Fibroblast of mammary gland (primary cell): ENCODE results near the gene ROS1.

Source experiments
- DNase-seq: peaks from one replicate; pipeline ENCODE4 v3.0.0-alpha.2; 2010; ENCODE audit warnings: low read depth
- H3K4me3 ChIP-seq: 2 replicates; pipeline ENCODE4 v1.5.1; 2011; ENCODE audit warnings: low read depth, mild to moderate bottlenecking, low read length, moderate library complexity; ENCODE audit not compliant: control insufficient read depth
- TF ChIP-seq, protein P1 (sequence below): conservative IDR thresholded peaks from 2 replicates; pipeline ENCODE4 v1.5.1; 2011; ENCODE audit warnings: low read depth, low read length, inconsistent platforms; ENCODE audit not compliant: control insufficient read depth, insufficient read depth

Gene ROS1

DNA sequence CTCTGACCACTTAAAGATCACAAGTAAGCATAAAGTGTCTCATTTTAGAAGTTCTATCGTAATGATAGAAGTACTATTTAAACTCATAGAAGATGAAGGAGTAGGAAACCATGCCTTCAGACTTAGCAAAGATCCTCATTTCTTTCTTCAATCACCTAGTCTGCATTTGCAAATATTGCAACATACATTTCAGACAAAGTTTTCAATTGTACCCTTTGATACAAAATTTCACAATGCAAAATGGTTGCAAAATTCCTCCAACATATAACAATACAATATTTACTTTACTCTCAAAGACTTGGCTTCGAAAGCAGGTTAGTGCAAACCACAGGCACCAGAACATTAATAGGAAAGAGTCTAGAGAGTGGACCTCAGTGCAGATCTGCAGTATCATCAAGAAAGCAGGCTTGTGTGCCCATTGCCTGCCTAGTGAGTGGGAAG lies 16.1 kb upstream of the ROS1 start:
- TF ChIP-seq, protein P1, sequence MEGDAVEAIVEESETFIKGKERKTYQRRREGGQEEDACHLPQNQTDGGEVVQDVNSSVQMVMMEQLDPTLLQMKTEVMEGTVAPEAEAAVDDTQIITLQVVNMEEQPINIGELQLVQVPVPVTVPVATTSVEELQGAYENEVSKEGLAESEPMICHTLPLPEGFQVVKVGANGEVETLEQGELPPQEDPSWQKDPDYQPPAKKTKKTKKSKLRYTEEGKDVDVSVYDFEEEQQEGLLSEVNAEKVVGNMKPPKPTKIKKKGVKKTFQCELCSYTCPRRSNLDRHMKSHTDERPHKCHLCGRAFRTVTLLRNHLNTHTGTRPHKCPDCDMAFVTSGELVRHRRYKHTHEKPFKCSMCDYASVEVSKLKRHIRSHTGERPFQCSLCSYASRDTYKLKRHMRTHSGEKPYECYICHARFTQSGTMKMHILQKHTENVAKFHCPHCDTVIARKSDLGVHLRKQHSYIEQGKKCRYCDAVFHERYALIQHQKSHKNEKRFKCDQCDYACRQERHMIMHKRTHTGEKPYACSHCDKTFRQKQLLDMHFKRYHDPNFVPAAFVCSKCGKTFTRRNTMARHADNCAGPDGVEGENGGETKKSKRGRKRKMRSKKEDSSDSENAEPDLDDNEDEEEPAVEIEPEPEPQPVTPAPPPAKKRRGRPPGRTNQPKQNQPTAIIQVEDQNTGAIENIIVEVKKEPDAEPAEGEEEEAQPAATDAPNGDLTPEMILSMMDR: no peak
- H3K4me3 ChIP-seq: no peak overlapping the region
- peak; percentile 88 for DNase-seq

DNA sequence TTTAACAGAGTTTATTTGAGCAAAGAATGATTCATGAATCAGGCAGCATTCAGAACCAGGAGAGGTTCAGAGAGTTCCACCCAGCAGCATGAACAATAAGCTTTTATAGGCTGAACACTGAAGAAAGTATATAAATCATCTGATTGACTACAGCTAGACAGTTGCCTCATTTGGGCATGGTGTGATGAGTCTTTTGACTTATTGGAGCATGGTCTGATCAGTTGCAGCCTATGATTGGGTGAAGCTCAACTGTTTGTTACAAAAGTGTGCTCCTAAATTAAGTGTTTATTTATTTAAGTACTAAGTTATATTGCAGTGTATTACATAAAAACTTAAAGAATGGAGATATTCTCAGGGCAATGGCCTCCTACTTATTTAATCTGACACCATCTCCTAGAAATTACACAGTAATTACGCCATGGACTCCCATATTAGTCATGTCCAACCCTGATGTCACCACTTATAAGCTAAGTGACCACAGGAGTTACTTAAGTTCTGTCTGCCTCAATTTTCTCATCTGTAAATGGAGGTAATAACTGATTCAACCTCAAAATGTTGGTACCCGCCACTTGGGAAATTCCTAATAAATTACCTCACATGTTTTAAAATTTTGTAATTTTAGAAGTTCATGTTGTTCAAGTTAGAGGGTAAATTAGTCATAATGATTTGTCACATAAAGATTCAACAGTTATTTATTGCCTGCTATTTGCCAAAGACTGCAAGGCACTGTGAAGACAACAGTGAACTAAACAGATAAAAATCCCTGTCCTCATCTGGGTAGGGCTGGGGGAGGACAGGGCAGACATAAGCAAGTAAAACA lies 15.2 kb upstream of the ROS1 start:
- TF ChIP-seq, protein P1: no peak
- H3K4me3 ChIP-seq: no peak overlapping the region
- DNase-seq: peak; percentile 99

- no peak overlapping the region for H3K4me3 ChIP-seq
- TF ChIP-seq, protein P1: no peak
- no peak for DNase-seq
Observed at GRCh38 chr6:117432273-117432672, 6.5 kb upstream of the ROS1 start.

DNA sequence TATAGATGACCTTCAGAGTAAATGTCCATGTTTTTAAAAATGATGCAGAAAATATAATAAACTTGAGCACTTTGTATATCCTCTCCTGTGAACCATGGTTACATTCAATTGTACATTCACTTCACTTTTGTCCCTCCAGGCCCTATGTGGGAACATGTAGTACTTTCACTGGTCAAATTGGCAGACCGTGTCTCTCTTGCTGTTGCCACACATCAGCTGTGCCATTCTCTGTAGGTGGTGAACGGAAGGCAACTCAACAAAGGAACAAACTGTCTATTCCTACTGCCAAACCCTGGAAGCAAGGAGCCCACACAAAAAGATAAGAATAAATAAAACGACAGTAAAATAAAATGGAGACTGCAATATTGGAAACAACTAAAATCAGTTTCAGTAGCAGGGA lies 2.0 kb downstream of the ROS1 start:
- TF ChIP-seq, protein P1: no peak
- H3K4me3 ChIP-seq: no peak overlapping the region
- DNase-seq: no peak

GRCh38 chr6:117418320-117418719 lies 7.4 kb downstream of the ROS1 start:
- no peak for DNase-seq
- TF ChIP-seq, protein P1: no peak
- no peak overlapping the region for H3K4me3 ChIP-seq

- no peak overlapping the region for H3K4me3 ChIP-seq
- no peak for DNase-seq
- TF ChIP-seq, protein P1: no peak
Observed at GRCh38 chr6:117417851-117418250, 7.9 kb downstream of the ROS1 start.

GRCh38 chr6:117414770-117415169 lies 11.0 kb downstream of the ROS1 start:
- TF ChIP-seq, protein P1: no peak
- no peak for DNase-seq
- no peak overlapping the region for H3K4me3 ChIP-seq
